ENCODE data around the gene CFAP97. TPM values are rescaled to one million over a fixed set of nuclear protein-coding genes. Genes with fewer than 3 reads are reported as not detected.

CFAP97 gene
- total and polyA plus RNA-seq, 2 donors (not counting 1 experiment from before 2014, with no cell fraction given) = 11.3 to 32.0 TPM

DNA sequence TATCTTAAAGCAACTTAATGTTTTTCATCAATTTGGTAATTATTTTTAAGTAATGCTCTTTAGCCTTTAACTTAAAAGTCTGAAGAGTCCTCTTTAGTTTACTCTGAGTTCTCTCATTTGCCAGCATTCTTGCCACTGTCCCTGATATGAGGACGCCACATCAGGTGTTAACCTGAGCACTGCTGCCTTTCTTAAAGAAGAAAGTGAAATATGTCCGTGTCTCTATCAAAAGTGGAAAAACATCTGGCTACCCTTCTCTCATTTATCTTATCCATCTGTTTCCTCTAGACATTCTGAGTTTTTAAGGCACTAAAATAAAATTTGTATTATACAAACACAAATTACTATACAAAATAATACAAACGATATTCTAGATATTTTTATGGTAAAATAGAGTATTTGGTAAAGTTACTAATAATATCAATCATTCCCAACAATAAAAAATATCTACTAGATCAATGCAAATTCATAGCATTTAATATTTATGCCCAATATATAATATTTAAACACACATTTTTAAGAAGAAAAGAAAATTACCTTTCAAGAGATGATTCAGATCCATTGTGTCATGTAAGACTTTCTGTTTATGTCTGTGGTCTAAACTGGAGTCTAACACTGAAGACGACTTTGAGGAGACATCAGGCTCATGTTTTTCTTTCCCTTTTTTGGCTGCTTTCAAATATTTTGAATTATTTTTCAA, 14.0 kb downstream of the CFAP97 start:
- Mint-ChIP-seq H3K4me1 (peaks cover 22% of the 10 kb centered on the region), H3K27me3 (no peaks in the 10 kb centered on the region), H3K4me3 (no peak overlapping the region), H3K9me3 (ENCODE audit: insufficient read depth) (no peaks in the 10 kb centered on the region), H3K27ac (no peak overlapping the region)
- Histone ChIP-seq H3K4me2 (replicated peaks; ENCODE audit: low read depth, low read length, poor library complexity, severe bottlenecking) (no peak overlapping the region), H3K36me3 (replicated peaks in 1 of 2; ENCODE audit: control extremely low read depth in 1 of 2, control insufficient read depth in 1 of 2, extremely low read depth in 1 of 2, insufficient read depth in 2 of 2, low read length in 1 of 2) (peaks cover 2 to 24% of the 10 kb centered on the region in 2 experiments), H3K4me1 (ENCODE audit: control insufficient read depth in 2 of 2, insufficient read depth in 2 of 2, low read length in 2 of 2) (peaks cover 7 to 8% of the 10 kb centered on the region in 2 donors), H3K9ac (ENCODE audit: low read length) (no peak overlapping the region), H3K9me3 (ENCODE audit: control extremely low read depth in 1 of 3, control insufficient read depth in 2 of 3, insufficient read depth in 1 of 3, low read length in 2 of 3) (peaks cover 0 to 6% (median 0%) of the 10 kb centered on the region in 3 donors), H3K4me3 (ENCODE audit: control extremely low read depth in 1 of 5, extremely low read depth in 1 of 5, insufficient read depth in 1 of 5, low read depth in 2 of 5, low read length in 4 of 5) (no peak overlapping the region), H3K79me2 (ENCODE audit: control insufficient read depth, insufficient read depth, low read length) (peaks cover 67% of the 10 kb centered on the region), H3K27me3 (replicated peaks in 1 of 4; ENCODE audit: control extremely low read depth in 1 of 4, control insufficient read depth in 3 of 4, insufficient read depth in 4 of 4, low read length in 3 of 4) (no peaks in the 10 kb centered on the region), H4K20me1 (ENCODE audit: control insufficient read depth, insufficient read depth, low read length, poor library complexity, severe bottlenecking) (peaks cover 14% of the 10 kb centered on the region), H3K27ac (ENCODE audit: low read length in 2 of 2) (no peak overlapping the region), H2AFZ (ENCODE audit: insufficient read depth, low read depth, low read length, poor library complexity, severe bottlenecking) (no peak overlapping the region)
- DNase-seq (no peak), ATAC-seq (ENCODE audit: low read depth) (no peak)
- no CpG with 5 or more reads among the region's 4 CpGs for WGBS (ENCODE audit: insufficient coverage)
- ChIA-PET CTCF (no interaction called here), POLR2A (no interaction called here)
- TF ChIP-seq CTCF (IDR thresholded peaks at IDR 0.05) = no peak
- TF ChIP-seq EZH2 (IDR thresholded peaks at IDR 0.05; ENCODE audit: borderline replicate concordance, insufficient read depth, low read depth, low read length, poor library complexity, severe bottlenecking) = no peak
- intact Hi-C loops (cut with micrococcal nuclease) = no loop called here

- peaks cover 67% of the 10 kb centered on the region for H3K79me2 ChIP-seq (ENCODE audit: control insufficient read depth, insufficient read depth, low read length)
- no peak overlapping the region for H3K4me3 ChIP-seq (ENCODE audit: control extremely low read depth in 1 of 5, extremely low read depth in 1 of 5, insufficient read depth in 1 of 5, low read depth in 2 of 5, low read length in 4 of 5)
- Mint-ChIP-seq H3K4me3 (no peak overlapping the region), H3K4me1 (peaks cover 15% of the 10 kb centered on the region), H3K9me3 (ENCODE audit: insufficient read depth) (no peaks in the 10 kb centered on the region), H3K27ac (no peak overlapping the region), H3K27me3 (no peaks in the 10 kb centered on the region)
- ChIA-PET POLR2A (no interaction called here), CTCF (interaction anchor here (1.3 to 6.0 kb wide), 4 partner anchors 10 to 146 kb away, joined by 3 to 69 read pairs (median 6); no protein-coding TSS in a partner anchor)
- no peaks in the 10 kb centered on the region for H3K27me3 ChIP-seq (replicated peaks in 1 of 4; ENCODE audit: control extremely low read depth in 1 of 4, control insufficient read depth in 3 of 4, insufficient read depth in 4 of 4, low read length in 3 of 4)
- H3K4me2 ChIP-seq (replicated peaks; ENCODE audit: low read depth, low read length, poor library complexity, severe bottlenecking) = no peak overlapping the region
- no peak overlapping the region for H2AFZ ChIP-seq (ENCODE audit: insufficient read depth, low read depth, low read length, poor library complexity, severe bottlenecking)
- WGBS (ENCODE audit: insufficient coverage) = no CpG with 5 or more reads among the region's 3 CpGs
- DNase-seq (no peak), ATAC-seq (ENCODE audit: low read depth) (no peak)
- peaks cover 20% of the 10 kb centered on the region for H4K20me1 ChIP-seq (ENCODE audit: control insufficient read depth, insufficient read depth, low read length, poor library complexity, severe bottlenecking)
- no peaks in the 10 kb centered on the region for H3K9me3 ChIP-seq (ENCODE audit: control extremely low read depth in 1 of 3, control insufficient read depth in 2 of 3, insufficient read depth in 1 of 3, low read length in 2 of 3)
- no peak overlapping the region for H3K27ac ChIP-seq (ENCODE audit: low read length in 2 of 2)
- H3K36me3 ChIP-seq (replicated peaks in 1 of 2; ENCODE audit: control extremely low read depth in 1 of 2, control insufficient read depth in 1 of 2, extremely low read depth in 1 of 2, insufficient read depth in 2 of 2, low read length in 1 of 2) = peaks cover 3 to 24% of the 10 kb centered on the region in 2 experiments
- H3K4me1 ChIP-seq (ENCODE audit: control insufficient read depth in 2 of 2, insufficient read depth in 2 of 2, low read length in 2 of 2) = peaks cover 2% of the 10 kb centered on the region in 2 donors
- TF ChIP-seq CTCF (IDR thresholded peaks at IDR 0.05) = no peak
- TF ChIP-seq EZH2 (IDR thresholded peaks at IDR 0.05; ENCODE audit: borderline replicate concordance, insufficient read depth, low read depth, low read length, poor library complexity, severe bottlenecking) = no peak
- no peak overlapping the region for H3K9ac ChIP-seq (ENCODE audit: low read length)
- intact Hi-C loops (cut with micrococcal nuclease) = no loop called here
Observed at GRCh38 chr4:185186769-185187168, 17.0 kb downstream of the CFAP97 start.
